GM23338 (cell line): ENCODE results near the gene POU3F1. TPM values are rescaled to one million over a fixed set of nuclear protein-coding genes. Genes with fewer than 3 reads are reported as not detected.
A peak's percentile ranks its signal among the peaks of the same experiment; 100 is the strongest.

Experiments
- ATAC-seq: fragments of 200-7000 bp; cut with Tn5 transposase; 3 replicates; pipeline ENCODE4 v1.9.1; 2020
- DNase-seq: peaks from one replicate; pipeline ENCODE4 v3.0.0-alpha.2; 2015; ENCODE audit warnings: low spot score
- H2AFZ ChIP-seq: fragments of 200-600 bp; sonication (generic); 2 replicates; pipeline ENCODE4 v1.8.0; 2016; ENCODE audit warnings: antibody characterized with exemption, mild to moderate bottlenecking, moderate library complexity
- H3F3A ChIP-seq: fragments of 200-600 bp; sonication (generic); replicated peaks from 2 replicates; pipeline ENCODE4 v1.8.0; 2017; ENCODE audit warnings: antibody characterized with exemption, mixed run types, low read depth
- H3K27ac ChIP-seq: fragments of 200-600 bp; sonication (generic); 2 replicates; pipeline ENCODE4 v1.6.1; 2016; ENCODE audit warnings: low read depth
- H3K27me3 ChIP-seq: fragments of 200-600 bp; sonication (generic); 2 replicates; pipeline ENCODE4 v1.8.0; 2016; ENCODE audit warnings: mild to moderate bottlenecking, mixed run types, moderate library complexity; ENCODE audit not compliant: insufficient read depth
- H3K36me3 ChIP-seq: fragments of 200-600 bp; sonication (generic); 2 replicates; pipeline ENCODE4 v1.8.0; 2016; ENCODE audit warnings: mild to moderate bottlenecking; ENCODE audit not compliant: insufficient read depth
- H3K4me1 ChIP-seq: fragments of 200-600 bp; sonication (generic); 2 replicates; pipeline ENCODE4 v1.8.0; 2016; ENCODE audit warnings: mild to moderate bottlenecking, moderate library complexity; ENCODE audit not compliant: insufficient read depth
- H3K4me2 ChIP-seq: fragments of 200-600 bp; sonication (generic); 2 replicates; pipeline ENCODE4 v1.7.1; 2017; ENCODE audit warnings: mixed run types
- H3K4me3 ChIP-seq: fragments of 200-600 bp; sonication (generic); 2 replicates; pipeline ENCODE4 v1.6.1; 2016; ENCODE audit warnings: mixed run types
- H3K79me2 ChIP-seq: fragments of 200-600 bp; sonication (generic); replicated peaks from 2 replicates; pipeline ENCODE4 v1.8.0; 2017; ENCODE audit warnings: mild to moderate bottlenecking; ENCODE audit not compliant: insufficient read depth
- H3K9me2 ChIP-seq: fragments of 200-600 bp; sonication (generic); 2 replicates; pipeline ENCODE4 v1.8.0; 2017; ENCODE audit not compliant: insufficient read depth
- H4K20me1 ChIP-seq: fragments of 200-600 bp; sonication (generic); replicated peaks from 2 replicates; pipeline ENCODE4 v1.8.0; 2017; ENCODE audit warnings: mild to moderate bottlenecking; ENCODE audit not compliant: insufficient read depth
- H3K27ac Mint-ChIP-seq: 2 replicates; pipeline ENCODE4 v1.8.0; 2020; ENCODE audit warnings: inconsistent platforms, mild to moderate bottlenecking, moderate library complexity, mixed read lengths
- H3K27me3 Mint-ChIP-seq: 3 replicates; pipeline ENCODE4 v1.8.0; 2022; ENCODE audit warnings: low read depth, mild to moderate bottlenecking, moderate library complexity, mixed read lengths, inconsistent platforms; ENCODE audit not compliant: insufficient read depth, poor library complexity
- H3K36me3 Mint-ChIP-seq: 3 replicates; pipeline ENCODE4 v1.8.0; 2021; ENCODE audit warnings: low read depth, mild to moderate bottlenecking, inconsistent platforms, moderate library complexity, mixed read lengths
- H3K4me1 Mint-ChIP-seq: 3 replicates; pipeline ENCODE4 v1.8.0; 2020; ENCODE audit warnings: mild to moderate bottlenecking, inconsistent platforms, mixed read lengths
- H3K4me3 Mint-ChIP-seq: 3 replicates; pipeline ENCODE4 v1.8.0; 2021; ENCODE audit warnings: moderate library complexity, mild to moderate bottlenecking, inconsistent platforms, mixed read lengths
- H3K9me3 Mint-ChIP-seq: 3 replicates; pipeline ENCODE4 v1.8.0; 2020; ENCODE audit warnings: moderate library complexity, mild to moderate bottlenecking, inconsistent platforms, mixed read lengths
- CREB1 ChIP-seq: fragments of 250-450 bp; sonication (Bioruptor Pico); IDR thresholded peaks from 2 replicates; pipeline ENCODE4 v1.5.0; 2020; ENCODE audit warnings: low read depth, mild to moderate bottlenecking, moderate library complexity
- CTCF ChIP-seq, 2 experiments: fragments of 200-600 bp in 1 of 2; sonication (generic) in 1 of 2; conservative IDR thresholded peaks; 2 replicates each; pipeline versions ENCODE4 v1.5.1 to v1.6.1; 2016 to 2017; ENCODE audit warnings: antibody characterized with exemption in 2 of 2, low read depth in 2 of 2, mild to moderate bottlenecking in 2 of 2, moderate library complexity in 1 of 2
- ETS1 ChIP-seq: IDR thresholded peaks from 2 replicates; pipeline ENCODE4 v1.6.1; 2016; ENCODE audit warnings: antibody characterized with exemption
- EZH2 ChIP-seq: fragments of 200-600 bp; sonication (generic); IDR thresholded peaks from one replicate; pipeline ENCODE4 v1.8.0; 2017; ENCODE audit warnings: antibody characterized with exemption, mild to moderate bottlenecking, low read depth; ENCODE audit not compliant: unreplicated experiment
- EZH2phosphoT487 ChIP-seq: fragments of 200-600 bp; sonication (generic); IDR thresholded peaks from one replicate; pipeline ENCODE4 v1.8.1; 2018; ENCODE audit warnings: antibody characterized with exemption; ENCODE audit not compliant: unreplicated experiment
- JUNB ChIP-seq: IDR thresholded peaks from one replicate; pipeline ENCODE4 v1.6.1; 2016; ENCODE audit warnings: antibody characterized with exemption; ENCODE audit not compliant: unreplicated experiment
- NANOG ChIP-seq: IDR thresholded peaks from 2 replicates; pipeline ENCODE4 v1.6.1; 2016; ENCODE audit warnings: antibody characterized with exemption, borderline replicate concordance
- STAT1 ChIP-seq: IDR thresholded peaks from one replicate; pipeline ENCODE4 v1.6.1; 2016; ENCODE audit warnings: antibody characterized with exemption; ENCODE audit not compliant: unreplicated experiment
- ZNF331 ChIP-seq: fragments of 250-450 bp; sonication (Bioruptor Pico); IDR thresholded peaks from 2 replicates; pipeline ENCODE4 v1.5.0; 2020; ENCODE audit warnings: low read depth, mild to moderate bottlenecking, moderate library complexity
- polyA plus RNA-seq: library from polyadenylated mRNA; unstranded; fragments of >200 nt; fragmentation: Nextera tagmentation; extraction: Ambion mirVana; gene quantifications from 2 replicates; pipeline ENCODE4 v1.2.1, GENCODE V29; 2016
- total RNA-seq: library from RNA; depleted of rRNA; stranded (reverse); fragments of >200 nt; shearing (Covaris generic); gene quantifications from 2 replicates; pipeline ENCODE4 v1.2.3, GENCODE V29; 2014

The POU3F1 gene
- total and polyA plus RNA-seq, 2 experiments from 2014 or later, result 3.6 to 11.5 TPM

GRCh38 chr1:38000233-38000528, 46.4 kb downstream of the POU3F1 start:
- Mint-ChIP-seq H3K27ac (peak overlapping the region; percentile 98), H3K4me3 (peak overlapping the region; percentile 60), H3K9me3 (no peaks in the 10 kb centered on the region; the same call in 2 of the 3 replicates), H3K4me1 (peaks cover 64% of the 10 kb centered on the region), H3K27me3 (peaks cover 27% of the 10 kb centered on the region), H3K36me3 (peaks cover 23% of the 10 kb centered on the region)
- Histone ChIP-seq H3K9me2 (no peaks in the 10 kb centered on the region), H3K4me2 (peak overlapping the region; percentile 68), H3K4me3 (peak overlapping the region; percentile 34), H2AFZ (no peak overlapping the region), H3K27ac (peak overlapping the region; percentile 96), H3F3A (peaks cover 22% of the 10 kb centered on the region), H3K27me3 (no peaks in the 10 kb centered on the region), H3K79me2 (peaks cover 35% of the 10 kb centered on the region), H4K20me1 (0 out of 2 replicates have a peak, but pooled peaks cover 7% of the 10 kb centered on the region), H3K36me3 (peaks cover 15% of the 10 kb centered on the region; the same call in 1 of the 2 replicates), H3K4me1 (peaks cover 60% of the 10 kb centered on the region)
- ATAC-seq, result no peak
- TF ChIP-seq CTCF (conservative IDR thresholded peaks at IDR 0.05; ENCODE audit: low read depth in 2 of 2) (no peak), ZNF331 (CRISPR knock-in tag) (no peak), JUNB (no peak), CREB1 (CRISPR knock-in tag) (no peak), EZH2phosphoT487 (no peak), NANOG (no peak)
- no peak for DNase-seq

- peaks cover 64% of the 10 kb centered on the region for H3K4me1 ChIP-seq
- H3F3A ChIP-seq, result peaks cover 22% of the 10 kb centered on the region
- 0 out of 2 replicates have a peak, but pooled peaks cover 7% of the 10 kb centered on the region for H4K20me1 ChIP-seq
- peaks cover 15% of the 10 kb centered on the region; the same call in 1 of the 2 replicates for H3K36me3 ChIP-seq
- peak overlapping the region; percentile 34 for H3K4me3 ChIP-seq
- DNase-seq (peak; percentile 51), ATAC-seq (no peak)
- H3K79me2 ChIP-seq, result peaks cover 33% of the 10 kb centered on the region
- H3K4me3 Mint-ChIP-seq, result peak overlapping the region; percentile 60
- no peak overlapping the region for H2AFZ ChIP-seq
- peaks cover 67% of the 10 kb centered on the region for H3K4me1 Mint-ChIP-seq
- H3K27ac Mint-ChIP-seq, result peak overlapping the region; percentile 98
- H3K9me3 Mint-ChIP-seq, result no peaks in the 10 kb centered on the region; the same call in 2 of the 3 replicates
- peak overlapping the region; percentile 96 for H3K27ac ChIP-seq
- peak overlapping the region; percentile 68 for H3K4me2 ChIP-seq
- H3K27me3 Mint-ChIP-seq, result peaks cover 29% of the 10 kb centered on the region
- peaks cover 28% of the 10 kb centered on the region for H3K36me3 Mint-ChIP-seq
- H3K27me3 ChIP-seq, result no peaks in the 10 kb centered on the region
- H3K9me2 ChIP-seq, result no peaks in the 10 kb centered on the region
- TF ChIP-seq EZH2, result no peak
- no peak for TF ChIP-seq JUNB
- no peak for TF ChIP-seq NANOG
- no peak for TF ChIP-seq STAT1
- TF ChIP-seq ETS1, result no peak
- TF ChIP-seq CTCF (conservative IDR thresholded peaks at IDR 0.05; ENCODE audit: low read depth in 2 of 2), result no peak
- TF ChIP-seq EZH2phosphoT487, result no peak
Observed at GRCh38 chr1:37999430-38000232, 47.0 kb downstream of the POU3F1 start.
